T follicular helper cell (primary cell): ENCODE data around the gene KANK2.
A peak's percentile ranks its signal among the peaks of the same experiment; 100 is the strongest.

ENCODE experiments used
- DNase-seq: peaks from one replicate; pipeline ENCODE4 v3.0.0-alpha.2; 2020; ENCODE audit warnings: low read depth

KANK2 gene

GRCh38 chr19:11225815-11226214, 28.5 kb upstream of the KANK2 start:
- DNase-seq: no peak

DNA sequence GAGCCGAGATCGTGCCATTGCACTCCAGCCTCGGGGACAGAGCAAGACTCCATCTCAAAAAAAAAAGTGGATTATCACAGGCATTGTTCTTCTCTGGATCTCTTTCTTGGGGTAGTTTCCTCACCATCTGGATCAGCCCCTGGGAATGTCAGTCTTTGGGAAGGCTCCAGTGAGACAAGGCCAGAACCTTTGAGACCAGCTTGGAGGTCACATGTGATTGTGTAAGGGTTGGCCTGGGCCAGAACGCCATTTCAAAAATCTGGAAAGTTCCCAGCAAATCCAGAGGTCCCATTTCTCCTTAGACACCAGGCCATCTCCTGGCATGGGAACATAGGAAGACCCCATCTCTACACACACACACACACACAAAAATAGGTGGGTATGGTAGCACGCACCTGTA, 27.8 kb upstream of the KANK2 start:
- no peak for DNase-seq

- no peak for DNase-seq
Observed at GRCh38 chr19:11224429-11224828, 27.1 kb upstream of the KANK2 start.

DNA sequence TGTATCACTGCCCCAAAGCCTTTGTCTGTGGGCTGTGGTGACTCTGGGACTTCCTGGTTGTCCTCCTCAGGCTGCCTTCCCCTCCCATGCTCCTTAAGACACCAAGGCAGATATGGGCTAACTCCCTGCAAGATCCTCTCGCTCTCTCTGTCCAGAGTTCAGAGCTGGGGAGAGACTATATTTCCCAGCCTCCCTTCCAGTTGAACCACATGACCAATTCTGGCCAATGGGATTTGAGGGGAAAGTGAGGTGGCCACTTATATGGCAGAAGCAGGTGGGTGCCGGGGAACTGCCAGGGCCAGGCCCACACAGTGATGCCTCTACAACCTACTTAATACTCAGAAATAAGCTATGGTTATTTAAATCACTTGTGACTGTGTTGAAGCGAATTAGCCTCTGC, 25.9 kb upstream of the KANK2 start:
- DNase-seq: no peak

DNA sequence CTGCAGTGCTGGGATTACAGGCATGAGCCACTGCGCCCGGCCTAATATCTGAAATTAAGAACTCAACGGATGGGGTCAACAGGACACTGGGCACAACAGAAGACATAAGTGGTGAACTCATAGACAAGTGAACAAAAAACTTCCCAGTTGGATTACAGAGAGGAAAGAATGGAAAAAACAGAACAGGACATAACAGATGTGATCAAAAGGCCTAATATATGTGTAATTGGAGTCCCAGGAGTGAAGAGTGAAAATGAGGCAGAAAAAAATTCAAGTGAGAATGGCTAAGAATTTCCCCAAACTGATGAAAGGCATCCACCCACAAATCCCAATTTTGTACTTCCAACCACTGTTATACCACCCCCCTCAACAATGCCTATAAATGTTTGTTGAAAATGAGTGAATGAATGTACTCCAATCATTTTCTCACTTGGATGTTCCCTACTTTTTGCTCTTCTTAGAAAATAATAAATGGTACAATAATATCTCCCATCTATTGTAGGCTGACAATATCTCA, 23.8 kb upstream of the KANK2 start:
- DNase-seq: no peak

DNA sequence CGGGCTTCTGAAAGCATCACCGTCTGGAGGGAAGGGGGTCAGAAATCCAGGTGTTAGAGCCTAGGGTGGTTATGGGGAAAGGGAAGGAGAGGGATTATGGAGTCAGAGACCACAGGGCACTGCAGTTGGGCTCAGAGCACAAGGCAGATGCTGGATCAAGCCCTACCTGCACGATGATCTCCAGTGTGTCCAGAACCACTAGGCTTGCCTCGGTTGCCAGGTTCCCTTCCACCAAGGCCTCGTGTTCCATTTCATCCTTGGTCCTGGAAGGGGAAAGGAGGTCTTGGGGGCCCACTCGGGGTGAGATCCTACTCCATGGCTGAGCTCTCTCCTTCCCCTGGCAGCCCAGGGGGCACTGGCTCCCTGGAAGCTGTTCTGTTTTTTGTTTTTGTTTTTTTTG, 17.0 kb upstream of the KANK2 start:
- DNase-seq: no peak

- DNase-seq: no peak
Observed at GRCh38 chr19:11210656-11210928, 13.2 kb upstream of the KANK2 start.

DNA sequence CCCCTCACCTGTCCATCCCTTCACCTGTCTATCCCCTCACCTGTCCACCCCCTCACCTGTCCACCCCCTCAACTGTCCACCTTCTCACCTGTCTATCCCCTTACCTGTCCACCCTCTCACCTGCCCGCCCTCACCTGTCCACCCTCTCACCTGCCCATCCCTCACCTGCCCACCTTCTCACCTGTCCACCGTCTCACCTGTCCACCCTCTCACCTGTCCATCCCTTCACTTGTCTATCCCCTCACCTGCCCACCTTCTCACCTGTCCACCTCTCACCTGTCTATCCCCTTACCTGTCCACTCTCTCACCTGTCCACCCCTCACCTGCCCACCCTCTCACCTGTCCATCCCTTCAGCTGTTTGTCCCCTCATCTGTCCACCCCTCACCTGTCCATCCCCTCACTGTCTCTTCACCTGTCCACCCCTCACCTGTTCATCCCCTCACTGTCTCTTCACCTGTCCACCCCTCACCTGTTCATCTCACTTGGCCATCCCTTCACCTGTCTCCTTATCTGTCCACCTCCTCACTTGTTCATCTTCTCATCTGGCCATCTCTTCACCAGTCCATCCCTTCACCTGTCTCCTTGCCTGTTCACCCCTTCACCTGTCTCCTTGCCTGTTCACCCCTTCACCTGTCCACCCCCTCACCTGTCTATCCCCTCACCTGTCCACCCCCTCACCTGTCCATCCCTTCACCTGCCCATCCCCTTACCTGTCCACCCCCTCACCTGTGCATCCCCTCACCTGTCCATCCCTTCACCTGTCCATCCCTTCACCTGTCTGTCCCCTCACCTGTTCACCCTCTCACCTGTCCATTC, 12.7 kb upstream of the KANK2 start:
- DNase-seq: no peak

GRCh38 chr19:11208561-11209471, 11.5 kb upstream of the KANK2 start:
- no peak for DNase-seq

DNA sequence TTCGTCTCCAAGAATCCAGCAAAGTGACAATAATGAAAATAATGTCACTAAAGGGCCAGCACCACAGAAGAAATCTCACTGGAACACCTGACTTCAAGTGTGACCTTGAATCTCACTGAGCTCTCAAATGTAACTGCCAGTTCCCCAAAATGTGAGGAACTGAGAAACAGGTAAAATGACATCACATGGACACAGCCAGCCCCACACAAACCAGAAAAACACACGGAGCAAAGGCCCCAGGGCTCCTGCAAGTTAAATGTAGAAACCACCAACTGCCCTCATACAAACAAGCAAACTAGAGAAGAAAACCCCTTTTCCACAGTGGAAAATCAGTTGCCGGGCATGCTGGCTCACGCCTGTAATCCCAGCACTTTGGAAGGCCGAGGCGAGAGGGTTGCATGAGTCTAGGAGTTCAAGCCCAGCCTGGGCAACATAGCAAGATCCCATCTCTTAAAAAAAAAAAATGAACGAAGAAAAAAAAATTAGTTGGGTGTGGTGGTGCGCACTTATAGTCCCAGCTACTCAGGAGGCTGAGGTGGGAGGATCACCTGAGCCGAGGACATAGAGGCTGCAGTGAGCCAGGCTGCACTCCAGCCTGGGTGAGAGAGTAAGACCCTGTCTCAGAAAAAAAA, 8.7 kb upstream of the KANK2 start:
- DNase-seq: no peak

DNA sequence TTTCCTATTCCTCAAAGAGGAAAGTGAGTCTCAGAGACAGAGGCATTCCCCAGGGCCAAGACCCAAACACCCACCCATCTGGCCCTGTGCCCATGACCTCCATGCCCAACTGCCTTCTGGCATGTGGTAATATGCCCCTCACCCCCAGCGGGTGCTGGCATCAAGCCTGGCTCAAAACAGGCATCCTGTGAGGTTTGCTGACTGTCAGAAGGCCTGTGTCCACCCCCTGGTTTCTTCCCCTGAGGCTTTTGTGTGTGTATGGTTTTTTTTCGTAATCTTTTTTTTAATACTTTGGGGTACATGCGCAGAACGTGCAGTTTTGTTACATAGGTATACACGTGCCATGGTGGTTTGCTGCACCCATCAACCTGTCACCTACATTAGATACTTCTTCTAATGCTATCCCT, 7.6 kb upstream of the KANK2 start:
- no peak for DNase-seq

- DNase-seq: no peak
Observed at GRCh38 chr19:11204076-11204602, 6.8 kb upstream of the KANK2 start.

- DNase-seq: peak; percentile 14
Observed at GRCh38 chr19:11203194-11204075, 6.1 kb upstream of the KANK2 start.

- DNase-seq: no peak
Observed at GRCh38 chr19:11202488-11203193, 5.3 kb upstream of the KANK2 start.

- no peak for DNase-seq
Observed at GRCh38 chr19:11201791-11202190, 4.4 kb upstream of the KANK2 start.

DNA sequence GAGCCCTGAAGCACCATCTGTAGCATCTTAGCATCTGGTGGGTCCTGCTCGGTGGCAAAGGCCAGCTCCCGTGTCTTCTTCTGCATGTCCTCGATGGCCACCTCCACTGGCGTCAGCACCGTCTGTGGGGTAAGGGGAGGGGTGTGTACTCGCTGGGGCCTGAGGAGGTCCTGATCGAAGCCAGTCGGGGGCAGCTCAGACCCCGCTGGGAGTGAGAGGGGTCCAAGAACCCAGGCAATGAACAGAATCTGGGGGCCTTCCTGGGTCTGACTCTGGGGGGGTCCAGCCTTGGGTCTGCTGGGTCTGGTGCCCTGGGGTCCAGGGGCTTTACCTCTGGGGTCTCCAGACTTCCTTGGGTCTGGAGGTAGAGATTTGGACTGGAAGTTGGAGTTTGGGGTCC, 3.6 kb upstream of the KANK2 start:
- no peak for DNase-seq

- no peak for DNase-seq
Observed at GRCh38 chr19:11200015-11200574, 2.8 kb upstream of the KANK2 start.

GRCh38 chr19:11199517-11199916, 2.2 kb upstream of the KANK2 start:
- no peak for DNase-seq

DNA sequence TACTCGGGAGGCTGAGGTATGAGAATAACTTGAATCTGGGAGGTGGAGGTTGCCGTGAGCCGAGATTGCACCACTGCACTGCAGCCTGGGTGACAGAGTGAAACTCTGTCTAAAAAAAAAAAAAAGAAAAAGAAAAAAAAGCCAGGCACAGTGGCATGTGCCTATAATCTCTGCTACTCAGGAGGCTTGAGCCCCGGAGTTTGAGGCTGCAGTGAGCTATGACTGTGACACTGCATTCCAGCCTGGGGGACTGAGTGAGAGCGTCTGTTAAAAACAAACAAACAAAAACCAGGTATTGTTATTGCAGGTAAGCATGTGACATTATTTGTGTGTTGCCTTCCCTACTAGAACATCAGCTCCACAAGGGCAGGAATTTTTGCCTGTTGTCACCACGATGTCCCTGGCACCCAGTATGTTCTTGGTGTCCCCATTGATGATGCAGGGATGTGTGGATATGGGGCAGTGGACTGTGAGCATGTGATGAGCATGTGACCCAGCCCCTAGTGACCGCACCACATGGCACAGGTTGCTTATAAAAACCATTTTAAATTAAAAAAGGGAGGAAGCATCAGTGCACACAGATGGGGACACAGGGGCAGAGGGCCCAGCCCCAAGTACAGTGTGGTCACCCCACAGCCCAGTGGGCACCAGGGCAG, 1.6 kb upstream of the KANK2 start:
- no peak for DNase-seq

DNA sequence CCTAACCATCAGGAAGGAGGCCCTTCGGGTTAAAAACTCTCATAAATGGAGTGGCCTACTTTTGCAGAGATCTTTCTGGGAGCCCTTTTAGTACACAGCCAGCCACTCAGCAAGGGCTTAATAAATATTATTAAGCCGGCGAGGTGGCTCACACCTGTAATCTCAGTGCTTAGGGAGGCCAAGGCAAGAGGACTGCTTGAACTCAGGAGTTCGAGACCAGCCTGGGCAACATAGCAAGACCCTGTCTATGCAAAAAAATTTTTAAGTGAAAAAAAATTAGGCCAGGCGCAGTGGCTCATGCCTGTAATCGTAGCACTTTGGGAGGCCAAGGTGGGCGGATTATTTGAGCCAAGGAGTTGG, 810 bp upstream of the KANK2 start:
- DNase-seq: no peak
